Measurements from ENCODE around the gene RBM42.
"Not testable (repeated sequence)": the region's sequence is repeated elsewhere in the genome, so short reads cannot be mapped to it uniquely, and the experiment has no call there.

Gene RBM42

DNA sequence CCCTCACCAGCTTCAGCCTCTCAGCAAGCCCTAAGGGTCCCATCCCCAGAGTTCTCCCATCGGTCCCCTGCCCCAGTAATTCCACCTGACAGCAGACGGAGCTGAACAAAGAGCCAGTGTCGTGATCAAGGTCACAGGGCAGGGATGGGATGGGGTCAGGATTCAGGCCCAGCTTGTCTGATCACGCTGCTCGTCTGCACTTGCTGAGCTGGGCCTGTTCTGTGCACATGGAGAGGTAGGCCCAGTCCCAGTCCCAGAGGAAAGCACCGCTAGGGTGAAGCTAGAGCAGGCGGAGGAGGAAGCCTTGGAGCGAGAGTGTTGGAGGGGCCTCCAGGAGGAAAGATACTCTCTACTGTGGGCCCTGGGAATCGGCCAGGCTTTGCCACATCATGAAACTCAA lies 7.1 kb upstream of the RBM42 start:
- no peak for DNase-seq

DNA sequence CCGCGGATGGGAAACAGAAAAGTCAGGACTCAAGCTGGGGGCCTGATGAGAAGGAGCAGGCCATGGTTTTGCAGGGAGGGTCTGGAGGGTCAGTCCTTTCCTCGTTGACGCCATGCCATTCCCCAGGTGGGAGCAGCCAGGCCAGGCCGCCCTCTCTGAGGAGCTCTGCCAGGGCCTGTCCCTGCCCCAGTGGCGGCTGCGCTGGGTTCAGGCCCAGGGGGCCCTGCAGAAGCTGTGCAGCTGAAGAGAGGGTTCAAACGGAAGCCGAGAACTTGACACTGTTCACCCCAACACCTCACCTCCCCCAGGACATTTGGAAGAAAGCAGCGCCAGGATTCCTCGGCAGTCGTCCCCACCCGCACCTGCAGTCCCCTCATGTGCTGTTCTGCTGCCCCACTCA lies 6.1 kb upstream of the RBM42 start:
- DNase-seq, result no peak

DNA sequence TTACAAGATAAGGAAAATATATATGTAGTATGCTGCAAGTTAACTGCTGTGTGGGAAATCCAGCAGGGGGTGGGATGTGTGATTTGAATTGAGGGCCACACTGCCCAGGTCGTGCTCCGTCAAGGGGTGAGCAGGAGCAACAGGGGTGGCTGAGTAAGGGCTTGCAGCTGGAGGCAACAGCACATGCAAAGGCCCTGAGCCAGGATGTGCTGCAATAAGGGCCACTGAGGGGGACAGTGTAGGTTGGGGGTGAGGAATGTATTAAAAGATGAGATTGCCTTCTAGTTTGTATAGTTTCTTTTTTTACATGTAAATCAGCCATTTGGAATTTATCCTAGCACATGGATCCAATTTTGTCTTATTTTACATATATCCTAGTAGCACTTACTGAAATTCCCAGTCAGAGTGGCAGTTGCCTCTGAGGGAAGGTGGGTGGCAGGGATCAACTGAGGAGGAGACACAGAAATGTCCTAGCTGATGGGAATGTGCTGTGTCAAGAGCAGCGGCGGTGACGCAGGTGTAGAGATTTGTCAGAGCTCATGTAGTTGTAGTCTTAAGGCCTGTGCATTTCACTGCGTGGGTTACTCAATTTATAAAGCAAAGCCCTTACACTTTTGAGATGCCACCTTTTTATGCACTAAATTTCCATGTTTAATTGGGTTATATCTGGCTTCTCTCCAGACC lies 5.4 kb upstream of the RBM42 start:
- no peak for DNase-seq

DNA sequence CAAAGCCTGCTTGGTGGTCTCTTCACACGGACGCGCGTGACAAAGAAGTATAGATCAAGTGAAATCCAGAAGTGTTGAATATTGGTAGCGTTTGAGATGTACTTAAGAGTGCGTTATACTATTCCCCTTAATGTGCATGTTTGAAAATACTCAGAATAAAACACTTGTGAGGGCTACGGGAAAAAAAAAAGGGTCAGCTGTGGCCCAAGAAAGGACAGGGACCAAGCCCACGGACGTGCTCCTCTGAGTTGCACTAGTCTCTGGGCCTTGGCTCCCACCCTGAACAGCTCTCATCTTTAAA lies 622 bp upstream of the RBM42 start:
- DNase-seq, result no peak

DNA sequence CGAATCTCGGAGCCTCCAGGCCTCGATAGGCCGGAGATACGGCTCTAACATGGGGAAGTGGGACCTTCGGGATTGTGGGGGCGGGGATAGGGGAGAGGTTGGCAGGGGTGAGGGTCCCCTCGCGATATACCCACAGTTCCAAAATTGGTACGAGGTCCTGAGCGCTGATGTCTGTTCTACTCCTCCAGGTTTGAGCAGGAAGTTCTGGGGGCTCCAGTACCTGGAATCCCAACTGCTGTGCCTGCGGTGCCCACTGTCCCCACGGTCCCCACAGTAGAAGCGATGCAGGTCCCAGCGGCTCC lies 447 bp downstream of the RBM42 start:
- no peak for DNase-seq

DNA sequence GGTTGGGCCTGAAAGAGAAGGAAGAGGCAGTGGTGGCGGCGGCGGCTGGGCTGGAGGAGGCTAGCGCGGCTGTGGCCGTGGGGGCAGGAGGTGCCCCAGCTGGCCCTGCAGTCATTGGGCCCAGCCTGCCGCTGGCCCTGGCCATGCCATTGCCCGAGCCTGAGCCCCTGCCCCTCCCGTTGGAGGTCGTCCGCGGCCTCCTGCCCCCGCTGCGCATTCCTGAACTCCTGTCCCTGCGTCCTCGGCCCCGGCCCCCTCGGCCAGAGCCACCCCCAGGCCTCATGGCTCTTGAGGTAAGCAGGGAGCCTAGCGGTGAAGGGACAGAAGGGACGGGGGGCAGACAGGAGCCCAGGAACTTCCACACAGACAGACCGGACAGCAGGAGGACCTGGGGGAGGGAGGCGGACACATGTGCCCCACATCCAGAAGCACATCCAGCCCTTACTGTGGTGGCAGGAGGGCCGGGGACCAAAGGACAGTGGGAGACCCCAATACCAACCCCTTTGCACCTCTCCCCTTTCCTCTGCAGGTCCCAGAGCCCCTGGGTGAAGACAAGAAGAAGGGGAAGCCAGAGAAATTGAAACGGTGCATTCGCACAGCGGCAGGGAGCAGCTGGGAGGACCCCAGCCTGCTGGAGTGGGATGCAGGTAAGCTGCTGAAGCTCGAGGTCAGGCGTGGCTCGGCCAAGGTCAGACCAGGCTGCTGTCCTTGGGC lies 5.0 kb downstream of the RBM42 start:
- DNase-seq, result no peak

DNA sequence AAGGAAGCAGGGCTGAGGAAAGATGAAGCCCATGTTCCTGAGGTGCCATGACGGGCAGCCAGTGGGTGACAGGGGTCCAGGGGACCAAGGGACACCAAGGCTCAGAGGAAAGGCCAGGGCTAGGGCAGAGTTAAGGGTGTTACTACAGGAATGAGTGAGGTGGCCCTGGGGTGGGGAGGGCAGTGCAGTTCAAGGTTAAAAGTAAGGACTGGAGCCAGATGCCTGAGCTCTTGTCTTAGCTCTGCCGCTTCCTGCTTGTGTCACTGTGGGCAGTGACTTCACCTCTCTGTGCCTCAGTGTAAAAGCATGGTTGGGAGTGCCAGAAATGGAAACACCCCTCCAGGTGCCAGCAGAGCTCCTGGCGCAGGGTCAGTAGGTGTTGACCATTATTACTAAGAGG lies 7.8 kb downstream of the RBM42 start:
- no peak for DNase-seq

DNA sequence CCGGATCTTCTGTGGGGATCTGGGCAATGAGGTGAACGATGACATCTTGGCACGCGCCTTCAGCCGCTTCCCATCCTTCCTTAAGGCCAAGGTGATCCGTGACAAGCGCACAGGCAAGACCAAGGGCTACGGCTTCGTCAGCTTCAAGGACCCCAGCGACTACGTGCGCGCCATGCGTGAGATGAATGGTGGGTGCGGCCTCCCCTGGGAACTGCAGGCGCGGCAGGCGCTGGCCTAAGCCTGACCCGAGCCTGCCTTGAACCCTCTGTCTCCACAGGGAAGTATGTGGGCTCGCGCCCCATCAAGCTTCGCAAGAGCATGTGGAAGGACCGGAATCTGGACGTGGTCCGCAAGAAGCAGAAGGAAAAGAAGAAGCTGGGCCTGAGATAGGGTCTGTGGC lies 8.3 kb downstream of the RBM42 start:
- no peak for DNase-seq

DNA sequence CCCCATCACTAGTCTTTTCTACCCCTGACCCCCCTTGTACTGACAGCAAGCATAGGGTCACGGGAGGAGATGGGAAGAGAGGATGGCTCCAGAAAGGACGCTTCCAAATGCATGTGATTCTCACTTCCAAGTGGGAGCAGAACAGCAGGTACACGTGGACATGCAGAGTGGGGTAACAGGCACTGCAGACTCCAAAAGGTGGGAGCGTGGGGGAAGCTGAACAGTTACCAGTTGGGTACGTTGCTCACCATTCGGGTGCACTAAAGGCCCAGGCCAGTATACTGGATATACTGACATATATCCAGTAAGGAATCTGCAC lies 10.4 kb downstream of the RBM42 start:
- no peak for DNase-seq

DNA sequence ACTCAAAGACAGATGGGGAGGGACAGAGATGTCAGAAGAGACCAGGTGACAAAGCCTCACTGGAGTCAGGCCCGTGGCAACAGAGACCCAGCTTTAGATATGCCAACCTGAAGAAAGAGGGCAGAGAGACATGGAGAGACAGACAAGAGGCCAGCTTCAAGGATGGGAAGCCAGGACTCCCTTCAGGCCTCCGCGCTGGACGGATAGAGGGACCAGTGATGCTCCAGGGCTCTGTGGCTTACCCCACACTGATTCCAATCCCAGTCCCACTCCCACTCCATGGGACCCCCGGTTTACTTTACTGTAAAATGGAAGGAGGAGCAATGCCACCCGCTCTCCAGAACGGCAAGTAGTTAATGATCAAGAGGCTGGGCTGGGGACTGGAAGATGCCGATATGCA lies 11.0 kb downstream of the RBM42 start:
- DNase-seq, result no peak

DNA sequence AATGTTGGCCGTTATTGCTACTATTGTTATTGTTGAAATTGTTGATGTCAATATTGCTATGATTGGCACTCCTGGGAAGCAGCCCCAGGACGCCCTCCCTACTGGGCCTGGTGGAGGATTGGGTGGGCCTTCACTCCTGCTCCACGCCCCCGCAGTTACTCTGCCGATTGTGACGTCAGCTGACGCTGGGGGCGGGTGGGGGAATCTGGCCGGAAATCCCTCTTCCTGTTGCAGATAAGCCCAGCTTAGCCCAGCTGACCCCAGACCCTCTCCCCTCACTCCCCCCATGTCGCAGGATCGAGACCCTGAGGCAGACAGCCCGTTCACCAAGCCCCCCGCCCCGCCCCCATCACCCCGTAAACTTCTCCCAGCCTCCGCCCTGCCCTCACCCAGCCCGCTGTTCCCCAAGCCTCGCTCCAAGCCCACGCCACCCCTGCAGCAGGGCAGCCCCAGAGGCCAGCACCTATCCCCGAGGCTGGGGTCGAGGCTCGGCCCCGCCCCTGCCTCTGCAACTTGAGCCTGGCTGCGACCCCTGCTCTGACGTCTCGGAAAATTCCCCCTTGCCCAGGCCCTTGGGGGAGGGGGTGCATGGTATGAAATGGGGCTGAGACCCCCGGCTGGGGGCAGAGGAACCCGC lies 12.8 kb downstream of the RBM42 start, which contains the start of gene ETV2:
Gene ETV2 (plus strand): TSS at position 231 of the 637 bp plus-strand sequence. CDS start 716 bp downstream, outside the sequence.
- DNase-seq, result peak; percentile 25

DNA sequence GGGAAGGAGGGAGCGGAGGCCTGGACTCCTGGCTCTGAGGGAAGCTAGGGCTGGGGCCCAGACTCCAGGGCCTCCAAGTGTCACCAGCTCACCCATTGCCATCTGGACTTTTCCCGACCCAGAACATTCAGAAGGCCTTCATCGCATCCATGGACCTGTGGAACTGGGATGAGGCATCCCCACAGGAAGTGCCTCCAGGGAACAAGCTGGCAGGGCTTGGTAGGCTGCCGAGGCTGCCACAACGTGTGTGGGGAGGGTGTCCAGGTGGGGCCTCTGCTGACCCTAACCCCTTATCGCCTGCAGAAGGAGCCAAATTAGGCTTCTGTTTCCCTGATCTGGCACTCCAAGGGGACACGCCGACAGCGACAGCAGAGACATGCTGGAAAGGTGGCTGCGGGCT lies 13.5 kb downstream of the RBM42 start:
- DNase-seq, result no peak

DNA sequence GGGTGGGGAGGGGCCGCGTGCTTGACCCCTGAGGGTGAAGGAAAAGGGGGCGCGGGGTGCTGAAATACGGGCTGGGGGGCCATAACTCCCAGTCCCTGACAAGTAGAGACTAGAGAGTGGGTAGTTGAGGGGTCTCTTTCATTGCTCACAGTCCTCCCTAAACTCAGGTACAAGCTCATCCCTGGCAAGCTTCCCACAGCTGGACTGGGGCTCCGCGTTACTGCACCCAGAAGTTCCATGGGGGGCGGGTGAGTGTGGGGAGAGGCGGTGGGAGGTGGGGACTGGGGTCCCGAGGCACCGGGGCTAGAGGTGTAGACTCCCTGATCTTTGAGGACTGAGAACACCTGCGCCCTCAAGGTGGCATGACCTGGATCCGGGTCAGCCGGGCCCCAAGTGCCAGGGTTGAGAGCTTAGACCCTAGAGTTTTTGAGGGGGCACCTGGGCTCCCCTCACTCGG lies 14.0 kb downstream of the RBM42 start:
- DNase-seq, result no peak

DNA sequence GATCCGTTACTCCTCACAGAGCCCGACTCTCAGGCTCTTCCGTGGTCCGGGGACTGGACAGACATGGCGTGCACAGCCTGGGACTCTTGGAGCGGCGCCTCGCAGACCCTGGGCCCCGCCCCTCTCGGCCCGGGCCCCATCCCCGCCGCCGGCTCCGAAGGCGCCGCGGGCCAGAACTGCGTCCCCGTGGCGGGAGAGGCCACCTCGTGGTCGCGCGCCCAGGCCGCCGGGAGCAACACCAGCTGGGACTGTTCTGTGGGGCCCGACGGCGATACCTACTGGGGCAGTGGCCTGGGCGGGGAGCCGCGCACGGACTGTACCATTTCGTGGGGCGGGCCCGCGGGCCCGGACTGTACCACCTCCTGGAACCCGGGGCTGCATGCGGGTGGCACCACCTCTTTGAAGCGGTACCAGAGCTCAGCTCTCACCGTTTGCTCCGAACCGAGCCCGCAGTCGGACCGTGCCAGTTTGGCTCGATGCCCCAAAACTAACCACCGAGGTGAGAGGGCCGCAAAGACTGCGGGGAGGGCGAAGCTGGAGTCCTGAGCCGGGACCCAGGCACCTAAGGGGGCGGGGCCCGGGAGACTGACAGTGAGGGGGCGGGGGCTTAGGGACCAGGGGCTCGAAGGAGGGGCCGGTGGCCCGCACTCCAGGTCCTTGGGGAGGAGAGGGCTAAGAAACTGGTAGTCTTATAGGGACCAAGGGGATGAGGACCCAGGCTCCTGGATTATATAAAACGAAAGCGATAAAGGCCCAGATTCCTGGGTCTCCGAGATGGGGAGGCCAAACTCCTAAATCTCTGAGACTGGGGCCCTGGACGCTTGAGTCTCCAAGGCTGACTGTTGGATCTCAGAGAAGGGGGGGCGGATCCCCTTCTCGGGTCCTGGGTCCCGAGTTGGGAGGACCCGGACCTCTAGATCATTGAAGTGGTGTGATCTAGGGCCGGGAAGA lies 14.7 kb downstream of the RBM42 start:
- peak; percentile 72 for DNase-seq

DNA sequence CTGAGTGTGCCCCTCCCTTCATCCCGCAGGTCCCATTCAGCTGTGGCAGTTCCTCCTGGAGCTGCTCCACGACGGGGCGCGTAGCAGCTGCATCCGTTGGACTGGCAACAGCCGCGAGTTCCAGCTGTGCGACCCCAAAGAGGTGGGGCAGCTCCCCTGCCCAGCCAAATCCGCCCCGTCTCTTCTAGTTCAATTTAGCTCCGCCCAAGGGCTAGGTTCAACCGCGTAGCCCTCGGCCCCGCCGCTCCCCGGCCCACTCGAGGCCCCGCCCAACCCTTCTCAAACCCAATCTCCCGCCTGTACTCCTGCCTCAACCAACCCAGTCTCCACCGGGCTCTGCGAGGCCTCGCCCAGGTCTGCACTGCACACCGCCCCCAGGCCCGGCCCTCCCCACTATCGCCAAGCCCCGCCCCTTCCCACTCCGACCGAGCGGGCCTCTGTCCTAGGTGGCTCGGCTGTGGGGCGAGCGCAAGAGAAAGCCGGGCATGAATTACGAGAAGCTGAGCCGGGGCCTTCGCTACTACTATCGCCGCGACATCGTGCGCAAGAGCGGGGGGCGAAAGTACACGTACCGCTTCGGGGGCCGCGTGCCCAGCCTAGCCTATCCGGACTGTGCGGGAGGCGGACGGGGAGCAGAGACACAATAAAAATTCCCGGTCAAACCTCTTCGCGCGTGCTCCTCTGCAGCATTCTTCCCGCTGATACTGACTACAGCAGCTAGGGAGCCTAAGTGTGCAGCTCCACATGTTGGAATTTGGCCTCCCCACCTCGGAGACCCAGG lies 15.6 kb downstream of the RBM42 start:
- peak; percentile 93 for DNase-seq

DNA sequence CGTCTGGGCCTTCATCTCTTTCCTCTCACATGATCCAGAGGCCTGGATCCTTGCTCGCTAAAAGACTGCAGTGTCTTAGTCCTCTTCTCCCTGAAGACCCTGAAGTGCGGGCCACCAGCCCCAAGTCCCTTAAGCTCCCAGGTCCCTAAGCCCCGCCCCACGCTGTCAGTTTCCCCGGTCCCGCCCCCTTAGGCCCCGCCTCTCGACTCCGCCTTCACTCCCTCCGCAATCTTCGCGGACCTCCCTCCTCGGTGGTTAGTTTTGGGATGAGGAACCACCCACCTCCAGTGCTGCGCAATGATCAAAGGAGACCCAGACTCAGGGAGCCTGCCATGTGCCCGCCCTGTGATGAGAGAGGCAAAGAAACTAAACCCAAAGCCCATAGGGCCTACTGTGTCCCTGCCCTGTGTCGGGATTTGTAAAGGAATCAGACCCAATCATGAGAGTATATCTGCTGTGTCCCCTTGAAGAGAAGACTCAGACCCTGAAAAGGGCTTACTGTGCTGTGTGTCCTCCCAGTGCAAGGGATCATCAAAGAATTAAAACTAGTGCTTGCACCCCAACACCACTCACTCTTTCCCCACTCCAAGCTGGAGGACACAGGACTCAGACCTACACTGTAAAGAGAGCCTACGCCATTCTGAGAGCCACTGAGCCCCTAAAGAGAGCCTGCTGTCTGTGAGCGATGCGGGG lies 16.3 kb downstream of the RBM42 start:
- peak; percentile 47 for DNase-seq

DNA sequence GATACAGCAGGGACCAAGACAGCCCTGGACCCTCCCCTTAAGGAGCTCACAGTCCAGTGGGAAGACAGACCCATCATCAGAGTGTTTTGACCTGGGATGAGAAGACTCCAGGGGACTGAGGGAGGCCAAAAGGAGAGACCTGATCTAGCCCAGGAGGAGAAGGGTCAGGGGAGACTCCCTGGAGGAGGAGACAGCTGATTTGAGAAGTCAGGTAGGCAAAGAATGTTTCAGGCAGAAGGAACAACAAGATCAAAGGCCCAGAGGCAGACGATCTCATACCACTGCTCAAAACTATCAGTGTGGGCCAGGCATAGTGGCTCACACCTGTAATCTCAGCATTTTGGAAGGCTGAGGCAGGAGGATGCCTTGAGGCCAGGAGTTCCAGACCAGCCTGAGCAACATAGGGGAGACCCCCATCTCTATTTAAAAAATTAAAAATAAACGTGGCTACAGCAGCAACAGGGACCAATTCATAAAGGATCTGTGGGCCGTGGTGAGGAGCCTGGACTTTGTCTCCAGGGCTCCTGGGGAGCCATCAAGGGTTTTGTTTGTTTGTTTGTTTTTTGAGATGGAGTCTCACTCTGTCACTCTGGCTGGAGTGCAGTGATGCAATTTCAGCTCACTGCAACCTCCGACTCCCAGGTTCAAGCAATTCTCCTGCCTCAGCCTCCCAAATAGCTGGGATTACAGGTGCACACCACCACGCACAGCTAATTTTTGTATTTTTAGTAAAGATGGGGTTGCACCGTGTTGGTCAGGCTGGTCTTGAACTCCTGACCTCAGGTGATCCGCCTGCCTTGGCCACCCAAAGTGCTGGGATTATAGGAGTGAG lies 17.1 kb downstream of the RBM42 start:
- no peak for DNase-seq

DNA sequence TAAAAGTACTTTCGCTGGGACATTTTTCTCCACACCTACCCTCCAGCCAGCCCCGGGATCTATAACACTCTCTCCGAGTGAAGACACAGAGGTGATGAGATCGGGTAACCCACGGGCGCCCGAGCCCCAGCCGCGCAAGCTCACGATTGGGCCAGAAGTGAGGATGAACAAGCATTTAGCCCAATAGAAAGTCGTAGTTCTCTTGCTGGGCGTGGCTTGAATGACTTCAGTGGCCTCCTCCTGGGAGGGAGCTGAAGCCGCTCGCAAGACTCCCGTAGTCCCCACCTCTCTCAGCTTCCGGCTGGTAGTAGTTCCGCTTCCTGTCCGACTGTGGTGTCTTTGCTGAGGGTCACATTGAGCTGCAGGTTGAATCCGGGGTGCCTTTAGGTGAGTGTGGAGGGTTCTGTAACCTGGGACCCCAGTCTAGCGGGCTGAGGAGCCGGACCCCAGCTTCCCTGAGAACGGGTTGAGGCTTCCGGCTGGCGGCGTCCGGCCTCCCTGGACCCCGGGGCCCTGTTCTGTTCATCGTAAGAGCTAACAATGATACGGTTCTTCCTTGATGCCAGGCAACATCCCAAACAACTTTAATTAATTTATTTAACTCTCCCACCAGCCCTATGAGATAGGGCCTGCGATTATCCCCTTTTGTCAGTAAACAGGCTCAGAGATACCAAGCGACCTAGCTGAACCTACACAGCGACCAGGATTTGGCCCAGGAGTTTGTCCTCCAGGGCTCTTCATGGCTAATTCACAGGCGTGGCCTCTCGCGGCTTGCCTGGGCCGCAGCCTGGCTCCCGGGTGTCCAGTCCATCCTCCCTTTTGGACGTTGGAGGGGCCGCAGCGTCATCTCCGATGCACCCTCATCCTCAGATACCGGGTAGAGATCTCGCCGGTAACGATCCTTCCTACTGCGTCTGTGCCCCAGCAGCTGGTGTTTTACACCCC lies 19.5 kb downstream of the RBM42 start, which contains the start of gene COX6B1:
Gene COX6B1 (plus strand): TSS at position 307 of the 945 bp plus-strand sequence. CDS start 2,921 bp downstream, outside the sequence.
- peak; percentile 97 for DNase-seq

DNA sequence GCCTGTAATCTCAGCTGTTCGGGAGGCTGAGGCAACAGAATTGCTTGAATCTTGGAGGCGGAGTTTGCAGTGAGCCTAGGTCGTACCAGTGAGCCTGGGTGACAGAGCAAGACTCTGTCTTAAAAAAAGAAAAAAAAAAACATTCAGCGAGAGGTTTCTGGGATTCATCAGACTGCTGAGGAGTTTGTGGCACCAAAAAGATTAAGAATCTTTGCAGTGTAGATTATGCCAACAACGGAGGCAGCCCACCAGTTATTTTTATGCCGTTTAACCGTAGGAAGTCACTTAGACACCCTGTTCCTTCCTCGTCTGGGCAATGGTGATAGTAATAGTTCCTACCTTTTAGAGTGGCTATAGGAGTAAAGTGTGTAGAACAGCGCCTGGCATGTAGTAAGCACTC lies 21.7 kb downstream of the RBM42 start:
- no peak for DNase-seq

DNA sequence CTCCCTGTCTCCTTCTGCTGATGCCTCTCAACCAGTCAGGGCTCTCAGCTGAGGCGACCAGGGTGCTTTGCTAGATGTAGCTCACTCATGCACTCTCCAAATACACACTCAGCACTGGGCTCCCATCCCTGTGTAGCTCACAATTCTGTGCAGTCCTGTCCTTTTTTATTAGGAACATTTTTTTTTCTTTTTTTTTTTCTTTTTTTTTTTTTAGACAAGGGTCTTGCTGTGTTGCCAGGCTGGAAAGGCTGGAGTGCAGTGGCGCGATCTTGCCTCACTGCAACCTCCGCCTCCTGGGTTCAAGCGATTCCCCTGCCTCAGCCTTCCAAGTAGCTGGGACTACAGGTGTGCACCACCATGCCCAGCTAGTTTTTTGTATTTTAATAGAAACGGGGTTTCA lies 26.0 kb downstream of the RBM42 start:
- not testable (repeated sequence) for DNase-seq
